ENCODE measurements around the gene PTPRN2.
"Not testable (repeated sequence)": the region's sequence is repeated elsewhere in the genome, so short reads cannot be mapped to it uniquely, and the experiment has no call there.

Gene PTPRN2

GRCh38 chr7:158167373-158167772 is 420.2 kb downstream of the PTPRN2 start:
- H3K36me3 Mint-ChIP-seq: no peaks in the 10 kb centered on the region
- no peak overlapping the region for H3K27ac Mint-ChIP-seq
- H3K4me3 Mint-ChIP-seq: no peak overlapping the region
- peaks cover 26% of the 10 kb centered on the region for H3K9me3 Mint-ChIP-seq
- H3K4me1 Mint-ChIP-seq: no peaks in the 10 kb centered on the region
- no peaks in the 10 kb centered on the region for H3K27me3 Mint-ChIP-seq
- DNase-seq: no peak
- CTCF ChIA-PET: no interaction called here

GRCh38 chr7:158166386-158167340 is 421.0 kb downstream of the PTPRN2 start:
- CTCF ChIA-PET: no interaction called here
- H3K4me3 Mint-ChIP-seq: no peak overlapping the region
- H3K9me3 Mint-ChIP-seq: peaks cover 24% of the 10 kb centered on the region
- no peaks in the 10 kb centered on the region for H3K4me1 Mint-ChIP-seq
- no peak overlapping the region for H3K27ac Mint-ChIP-seq
- DNase-seq: no peak
- no peaks in the 10 kb centered on the region for H3K36me3 Mint-ChIP-seq
- H3K27me3 Mint-ChIP-seq: no peaks in the 10 kb centered on the region

GRCh38 chr7:158165711-158166110 is 421.9 kb downstream of the PTPRN2 start:
- peaks cover 24% of the 10 kb centered on the region for H3K9me3 Mint-ChIP-seq
- no peaks in the 10 kb centered on the region for H3K4me1 Mint-ChIP-seq
- DNase-seq: no peak
- H3K27ac Mint-ChIP-seq: no peak overlapping the region
- no peaks in the 10 kb centered on the region for H3K36me3 Mint-ChIP-seq
- H3K27me3 Mint-ChIP-seq: no peaks in the 10 kb centered on the region
- H3K4me3 Mint-ChIP-seq: no peak overlapping the region
- CTCF ChIA-PET: no interaction called here

- DNase-seq: no peak
- CTCF ChIA-PET: no interaction called here
- H3K27me3 Mint-ChIP-seq: no peaks in the 10 kb centered on the region
- H3K4me3 Mint-ChIP-seq: no peak overlapping the region
- no peaks in the 10 kb centered on the region for H3K36me3 Mint-ChIP-seq
- peaks cover 26% of the 10 kb centered on the region for H3K9me3 Mint-ChIP-seq
- H3K4me1 Mint-ChIP-seq: no peaks in the 10 kb centered on the region
- H3K27ac Mint-ChIP-seq: no peak overlapping the region
These were observed 423.2 kb downstream of the PTPRN2 start for GRCh38 chr7:158164101-158165095.

- Mint-ChIP-seq H3K4me3 (no peak overlapping the region), H3K4me1 (no peaks in the 10 kb centered on the region), H3K36me3 (no peaks in the 10 kb centered on the region), H3K9me3 (peaks cover 34% of the 10 kb centered on the region), H3K27ac (no peak overlapping the region), H3K27me3 (no peaks in the 10 kb centered on the region)
- DNase-seq: no peak
- CTCF ChIA-PET: no interaction called here
These were observed 426.4 kb downstream of the PTPRN2 start for GRCh38 chr7:158161194-158161593.

- no peaks in the 10 kb centered on the region for H3K27me3 Mint-ChIP-seq
- H3K9me3 Mint-ChIP-seq: peaks cover 35% of the 10 kb centered on the region
- no peak overlapping the region for H3K27ac Mint-ChIP-seq
- DNase-seq: no peak
- CTCF ChIA-PET: no interaction called here
- no peaks in the 10 kb centered on the region for H3K4me1 Mint-ChIP-seq
- no peak overlapping the region for H3K4me3 Mint-ChIP-seq
- H3K36me3 Mint-ChIP-seq: no peaks in the 10 kb centered on the region
These were observed 427.4 kb downstream of the PTPRN2 start for GRCh38 chr7:158160199-158160598.

GRCh38 chr7:158157460-158157859 is 430.2 kb downstream of the PTPRN2 start:
- Mint-ChIP-seq H3K9me3 (peaks cover 22% of the 10 kb centered on the region), H3K27ac (no peak overlapping the region), H3K36me3 (no peaks in the 10 kb centered on the region), H3K27me3 (no peaks in the 10 kb centered on the region), H3K4me3 (no peak overlapping the region), H3K4me1 (no peaks in the 10 kb centered on the region)
- no peak for DNase-seq
- CTCF ChIA-PET: no interaction called here

GRCh38 chr7:158151273-158151672 is 436.4 kb downstream of the PTPRN2 start:
- H3K27me3 Mint-ChIP-seq, H3K27ac Mint-ChIP-seq, CTCF ChIA-PET, H3K4me1 Mint-ChIP-seq, H3K4me3 Mint-ChIP-seq, H3K36me3 Mint-ChIP-seq: not testable (repeated sequence)
- peaks cover 23% of the 10 kb centered on the region for H3K9me3 Mint-ChIP-seq
- peak; percentile 32 for DNase-seq

- H3K4me3 Mint-ChIP-seq: no peak overlapping the region
- no peaks in the 10 kb centered on the region for H3K4me1 Mint-ChIP-seq
- no peaks in the 10 kb centered on the region for H3K27me3 Mint-ChIP-seq
- H3K27ac Mint-ChIP-seq: no peak overlapping the region
- peaks cover 21% of the 10 kb centered on the region for H3K9me3 Mint-ChIP-seq
- DNase-seq: no peak
- H3K36me3 Mint-ChIP-seq: no peaks in the 10 kb centered on the region
- CTCF ChIA-PET: no interaction called here
These were observed 437.4 kb downstream of the PTPRN2 start for GRCh38 chr7:158150234-158150633.

GRCh38 chr7:158147431-158147830 is 440.2 kb downstream of the PTPRN2 start:
- H3K4me1 Mint-ChIP-seq, DNase-seq, H3K27me3 Mint-ChIP-seq, CTCF ChIA-PET, H3K36me3 Mint-ChIP-seq, H3K27ac Mint-ChIP-seq, H3K4me3 Mint-ChIP-seq: not testable (repeated sequence)
- H3K9me3 Mint-ChIP-seq: peaks cover 32% of the 10 kb centered on the region

GRCh38 chr7:158145370-158145769 is 442.3 kb downstream of the PTPRN2 start:
- Mint-ChIP-seq H3K27ac (no peak overlapping the region), H3K9me3 (peaks cover 32% of the 10 kb centered on the region), H3K27me3 (no peaks in the 10 kb centered on the region), H3K36me3 (no peaks in the 10 kb centered on the region), H3K4me1 (no peaks in the 10 kb centered on the region), H3K4me3 (no peak overlapping the region)
- CTCF ChIA-PET: no interaction called here
- DNase-seq: no peak

GRCh38 chr7:158143196-158144120 is 444.2 kb downstream of the PTPRN2 start:
- Mint-ChIP-seq H3K4me3 (no peak overlapping the region), H3K36me3 (no peaks in the 10 kb centered on the region), H3K4me1 (no peaks in the 10 kb centered on the region), H3K9me3 (peaks cover 34% of the 10 kb centered on the region), H3K27ac (no peak overlapping the region), H3K27me3 (no peaks in the 10 kb centered on the region)
- CTCF ChIA-PET: no interaction called here
- DNase-seq: no peak

- H3K36me3 Mint-ChIP-seq: no peaks in the 10 kb centered on the region
- no peak overlapping the region for H3K4me3 Mint-ChIP-seq
- DNase-seq: no peak
- CTCF ChIA-PET: no interaction called here
- H3K9me3 Mint-ChIP-seq: peaks cover 37% of the 10 kb centered on the region
- no peaks in the 10 kb centered on the region for H3K27me3 Mint-ChIP-seq
- H3K4me1 Mint-ChIP-seq: no peaks in the 10 kb centered on the region
- no peak overlapping the region for H3K27ac Mint-ChIP-seq
These were observed 445.0 kb downstream of the PTPRN2 start for GRCh38 chr7:158142657-158143056.

Measured in activated naive CD4-positive, alpha-beta T cell treated with anti-CD3 and anti-CD28 coated beads, Interleukin-2, amount 10 ng/mL, durations not matched to agents 7 days and 5 days (primary cell).